Renal cortical epithelial cell (primary cell): ENCODE results near the gene NAA80. TPM values are rescaled to one million over a fixed set of nuclear protein-coding genes. Genes with fewer than 3 reads are reported as not detected.

Source experiments
- DNase-seq: peaks from one replicate; pipeline ENCODE4 v3.0.0-alpha.2; 2011; ENCODE audit warnings: low read depth
- total RNA-seq: library from RNA; depleted of rRNA; stranded (reverse); fragments of >200 nt; gene quantifications from 2 replicates; pipeline ENCODE4 v1.2.3, GENCODE V29; 2014

Gene NAA80
- total RNA-seq, 1 donor from 2014 or later = 2.8 TPM

- no peak for DNase-seq
Observed at GRCh38 chr3:50330330-50330729, 31.1 kb upstream of the NAA80 start.

GRCh38 chr3:50327943-50328691 is 28.9 kb upstream of the NAA80 start, which contains the start of gene TUSC2:
TUSC2 (minus strand) TSS chr3:50328223; CDS start chr3:50328099, 124 bp downstream.
- DNase-seq = peak; percentile 94

DNA sequence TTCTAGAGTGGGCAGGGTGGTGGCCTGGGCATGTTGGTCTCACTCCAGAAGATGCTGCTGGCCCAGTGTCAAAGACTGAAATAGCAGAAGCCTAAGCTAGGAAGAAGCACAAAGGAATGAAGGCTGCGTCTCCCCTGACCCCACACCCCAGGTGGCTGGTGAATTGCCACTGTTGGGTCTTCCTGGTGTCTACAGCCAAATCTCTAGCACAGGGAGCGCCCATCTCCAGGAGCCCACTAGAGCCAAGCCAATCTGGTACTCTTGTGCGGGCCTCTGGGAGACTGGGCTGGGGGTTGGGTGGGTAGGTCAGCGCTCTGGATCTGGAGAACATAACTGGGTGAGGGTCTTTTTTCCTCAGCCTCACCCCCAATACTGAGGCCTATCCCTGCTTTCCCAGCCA is 27.9 kb upstream of the NAA80 start:
- DNase-seq = no peak

- DNase-seq = no peak
Observed at GRCh38 chr3:50326182-50326541, 27.0 kb upstream of the NAA80 start.

DNA sequence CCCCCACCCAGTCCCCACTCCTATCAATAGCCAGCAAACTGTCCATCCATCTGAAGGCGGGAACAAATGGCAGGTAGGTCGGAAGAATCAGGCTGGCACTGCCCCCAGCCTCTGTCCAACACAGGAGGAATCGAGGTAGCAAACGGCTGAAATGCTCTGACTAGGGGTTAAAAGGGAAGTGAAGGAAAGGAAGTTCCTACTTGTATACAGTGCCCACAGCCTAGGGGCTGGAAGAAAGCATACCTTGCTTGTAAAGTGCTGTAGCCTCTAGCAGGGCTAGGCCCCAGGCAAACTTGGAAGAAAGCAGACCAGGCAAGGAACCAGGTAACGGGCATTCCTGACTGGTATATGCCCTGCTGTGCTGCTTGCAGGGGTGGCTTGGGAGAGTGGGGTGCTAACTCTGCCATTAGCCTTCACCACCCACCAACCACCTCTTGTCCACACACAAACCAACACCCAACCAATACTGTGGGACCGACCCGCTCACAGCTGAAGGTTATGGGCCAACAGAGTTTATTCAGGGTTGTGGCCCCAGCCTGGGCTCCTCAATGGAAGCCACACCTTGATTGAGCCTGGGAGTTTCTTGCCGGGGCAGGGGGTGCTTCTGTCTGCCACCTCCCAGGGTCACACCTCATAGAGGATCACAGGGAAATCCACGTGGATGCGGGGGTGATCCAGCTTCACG is 26.4 kb upstream of the NAA80 start:
- DNase-seq = no peak

- no peak for DNase-seq
Observed at GRCh38 chr3:50325113-50325480, 25.9 kb upstream of the NAA80 start.

- peak; percentile 45 for DNase-seq
Observed at GRCh38 chr3:50324351-50325112, 25.3 kb upstream of the NAA80 start.

GRCh38 chr3:50323614-50324199 is 24.5 kb upstream of the NAA80 start:
- no peak for DNase-seq

GRCh38 chr3:50323092-50323600 is 23.9 kb upstream of the NAA80 start:
- no peak for DNase-seq

GRCh38 chr3:50322386-50323091 is 23.3 kb upstream of the NAA80 start, which contains the start of gene HYAL2:
HYAL2 (minus strand) TSS chr3:50322745; CDS start chr3:50320489, 2,256 bp downstream.
- no peak for DNase-seq

DNA sequence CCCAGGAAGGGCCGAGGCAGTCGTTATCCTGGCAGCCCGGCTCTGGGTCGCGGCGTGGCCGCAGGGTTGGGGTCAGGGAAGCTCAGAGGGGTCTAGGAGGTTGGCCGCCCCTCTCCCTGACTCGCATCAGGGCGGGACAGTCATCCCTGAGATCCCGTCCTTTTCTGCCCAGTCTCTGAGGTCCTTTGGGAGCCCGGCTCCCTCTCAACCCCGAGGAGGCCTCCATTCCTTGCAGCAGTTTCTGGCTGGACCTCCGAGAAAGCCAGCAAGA is 22.8 kb upstream of the NAA80 start:
- DNase-seq = no peak

- DNase-seq = peak; percentile 70
Observed at GRCh38 chr3:50321336-50322114, 22.3 kb upstream of the NAA80 start.

DNA sequence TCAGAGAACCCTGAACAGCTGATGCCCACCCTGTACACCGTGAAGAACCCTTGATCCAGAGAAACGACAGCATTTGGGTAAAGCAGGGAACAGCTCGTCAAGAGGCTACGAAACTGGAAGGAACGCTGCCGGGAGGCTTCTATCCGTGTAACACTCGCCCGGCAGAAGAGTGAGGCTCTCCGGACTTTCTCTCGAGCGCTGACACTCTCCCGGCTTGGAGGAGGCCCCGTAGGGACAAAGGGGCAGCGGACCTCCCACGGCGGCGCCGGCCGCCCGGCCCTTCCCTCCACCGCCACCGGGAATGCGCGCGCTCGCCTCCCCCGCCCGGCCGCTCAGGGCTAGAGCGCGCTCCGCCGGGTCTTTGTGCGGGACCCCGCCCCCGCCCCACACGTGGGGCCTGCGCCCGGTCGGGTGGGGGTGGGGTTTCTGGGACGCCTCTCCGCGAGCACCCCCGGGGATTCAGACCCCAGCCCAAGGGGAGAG is 21.7 kb upstream of the NAA80 start:
- peak; percentile 15 for DNase-seq

- no peak for DNase-seq
Observed at GRCh38 chr3:50319894-50320625, 20.9 kb upstream of the NAA80 start.

DNA sequence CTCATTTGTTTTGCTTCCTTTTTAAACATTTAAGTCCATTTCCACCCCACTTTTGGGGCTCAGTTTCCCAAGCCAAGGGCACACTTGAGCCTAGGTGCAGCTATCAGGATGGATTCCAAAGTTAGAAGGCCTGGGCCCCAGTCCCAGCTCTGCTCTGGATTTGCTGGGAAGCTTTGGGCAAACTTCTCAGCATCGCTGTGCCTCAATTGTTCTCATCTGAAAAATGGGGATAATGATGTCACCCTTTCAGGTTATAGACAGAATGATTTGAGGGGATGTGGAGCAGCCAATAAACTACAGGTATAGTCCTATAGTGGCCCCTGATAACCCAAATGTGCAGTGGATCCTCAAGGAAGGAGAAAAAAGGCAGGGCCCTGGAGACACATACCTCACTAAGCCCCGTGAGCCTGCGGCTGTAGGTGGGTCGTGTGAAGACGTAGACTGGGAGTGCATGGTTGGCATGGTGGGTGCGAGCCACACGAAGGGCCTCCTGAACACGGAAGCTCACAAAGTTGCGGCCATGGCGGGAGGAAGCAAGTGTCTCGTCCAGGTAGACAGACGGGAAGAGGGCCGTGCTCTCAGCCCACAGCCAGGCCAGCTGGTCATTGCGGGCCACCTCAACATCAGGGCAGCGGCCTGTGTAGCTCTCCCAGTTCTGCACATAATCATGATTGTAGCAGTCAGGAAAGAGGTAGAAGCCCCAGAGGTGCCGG is 20.1 kb upstream of the NAA80 start:
- DNase-seq = no peak

- DNase-seq = no peak
Observed at GRCh38 chr3:50318615-50319014, 19.4 kb upstream of the NAA80 start.

GRCh38 chr3:50318163-50318562 is 19.0 kb upstream of the NAA80 start:
- DNase-seq = no peak

GRCh38 chr3:50317300-50317699 is 18.1 kb upstream of the NAA80 start:
- no peak for DNase-seq

DNA sequence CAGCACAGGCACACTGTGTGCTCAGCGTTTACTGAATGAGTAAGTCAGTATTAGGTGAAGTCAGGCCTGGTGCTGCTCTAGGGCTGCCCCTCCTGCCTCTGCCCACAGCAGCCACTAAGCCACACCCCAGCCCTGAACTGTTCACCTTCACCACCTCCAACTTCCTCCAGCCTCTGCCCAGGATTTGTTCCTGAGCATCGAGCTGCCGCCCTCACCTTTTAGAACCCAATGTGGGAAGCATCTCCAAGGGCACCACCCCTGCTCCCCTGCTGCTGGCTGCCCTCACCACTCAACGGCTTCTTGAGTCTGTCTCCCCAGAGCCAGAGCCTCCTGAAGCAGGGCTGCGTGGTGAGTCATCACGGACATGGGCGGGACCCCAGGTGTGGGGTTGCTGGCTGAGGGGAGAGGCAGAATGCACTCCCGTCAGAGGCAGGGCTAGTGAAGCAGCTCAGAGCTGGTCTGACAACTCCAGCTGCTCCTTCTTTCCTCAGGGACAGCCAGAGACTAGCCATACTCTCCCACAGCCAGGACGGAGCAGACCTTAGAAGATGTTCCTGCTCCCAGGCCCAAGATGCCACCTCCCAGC is 17.5 kb upstream of the NAA80 start:
- DNase-seq = peak; percentile 78
